Neural cell (in vitro differentiated cells): Measurements from ENCODE around the gene CTAGE4.
"Not testable (repeated sequence)": the region's sequence is repeated elsewhere in the genome, so short reads cannot be mapped to it uniquely, and the experiment has no call there.

Source experiments
- CTCF ChIP-seq: fragments of 450-650 bp; IDR thresholded peaks from 2 replicates; pipeline ENCODE4 v1.5.1; 2014; ENCODE audit warnings: antibody characterized with exemption, mild to moderate bottlenecking, moderate library complexity; ENCODE audit not compliant: poor library complexity, severe bottlenecking
- REST ChIP-seq: IDR thresholded peaks from 2 replicates; pipeline ENCODE4 v1.6.1; 2012; ENCODE audit warnings: borderline replicate concordance

- TF ChIP-seq REST, CTCF: not testable (repeated sequence)
These were observed 5.4 kb downstream of the CTAGE4 start for GRCh38 chr7:144188578-144189171.
